Dedifferentiated amniotic fluid mesenchymal stem cell (primary cell): Measurements from ENCODE around the gene HDHD3.
"Not testable (repeated sequence)": the region's sequence is repeated elsewhere in the genome, so short reads cannot be mapped to it uniquely, and the experiment has no call there.

Experiments
- DNase-seq: peaks from one replicate; pipeline ENCODE4 v3.0.0-alpha.2; 2016; ENCODE audit errors: extremely low spot score

Gene HDHD3

DNA sequence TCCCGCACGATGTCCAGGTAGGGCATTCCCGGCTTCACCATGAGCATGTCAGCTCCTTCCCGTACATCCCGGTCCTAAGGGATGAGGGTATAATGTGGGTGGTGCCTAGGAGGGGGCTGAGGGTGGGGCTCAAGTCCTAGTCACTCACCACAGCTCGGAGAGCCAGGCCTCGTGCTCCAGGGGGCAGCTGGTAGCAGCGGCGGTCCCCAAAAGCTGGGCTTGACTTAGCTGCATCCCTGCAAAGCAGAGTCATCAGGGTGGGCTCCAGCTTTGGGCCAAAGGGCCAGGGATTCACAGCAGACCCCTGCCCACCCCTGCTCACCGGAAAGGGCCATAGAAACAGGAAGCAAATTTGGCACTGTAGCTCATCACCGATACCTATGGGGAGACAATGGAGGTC is 12.7 kb upstream of the HDHD3 start:
- DNase-seq, result no peak

DNA sequence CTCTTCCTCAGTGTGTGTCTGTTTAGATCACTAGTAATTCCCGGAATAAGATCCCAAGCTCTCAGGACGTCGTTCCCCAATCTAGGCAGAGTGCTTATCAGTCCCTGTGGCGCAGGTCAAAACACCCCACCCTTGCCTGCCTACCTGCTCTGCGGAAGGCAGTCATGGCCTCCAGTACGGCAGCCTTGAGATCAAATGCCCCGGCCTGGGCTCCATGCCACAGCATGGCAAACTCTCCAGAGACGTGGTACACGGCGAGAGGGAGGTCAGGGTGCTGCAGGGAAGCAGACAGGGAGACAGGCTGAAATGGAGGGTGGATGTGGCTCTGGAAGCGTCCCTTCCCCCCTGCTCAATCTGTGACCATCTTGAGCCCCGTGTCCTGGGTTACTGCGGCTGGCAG is 12.0 kb upstream of the HDHD3 start:
- no peak for DNase-seq

DNA sequence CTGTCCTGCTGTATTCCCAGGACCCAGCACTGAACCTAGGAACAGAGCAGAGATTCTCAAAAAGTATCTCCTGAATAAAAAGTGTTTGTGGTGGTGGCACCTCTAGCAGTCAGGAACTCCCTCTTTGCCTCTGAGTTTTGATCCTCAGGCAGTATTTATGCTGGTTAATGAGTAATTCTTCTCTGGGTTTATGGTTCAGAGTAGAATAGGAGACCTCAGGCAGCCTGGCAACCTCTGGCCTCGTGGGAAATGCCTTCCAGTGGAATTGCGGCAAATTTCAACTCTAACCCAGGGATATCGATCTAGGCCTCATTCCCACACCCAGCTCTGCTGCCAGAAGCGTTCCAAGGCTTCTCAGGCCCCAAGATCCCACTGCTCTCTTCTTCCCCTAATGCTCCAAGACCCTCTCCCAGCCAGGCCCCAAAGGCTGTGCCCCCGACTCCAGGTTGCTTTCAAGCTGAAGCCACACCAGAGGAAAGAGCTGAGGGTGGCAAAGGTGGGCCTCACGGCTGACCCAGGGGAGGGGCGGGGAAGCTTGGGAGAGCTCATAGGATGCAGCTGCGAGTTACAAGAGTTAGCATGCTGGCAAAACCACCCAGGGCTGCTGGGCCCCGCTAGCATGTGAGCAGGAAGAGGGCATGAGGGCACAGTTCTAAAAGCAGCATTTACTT is 10.9 kb upstream of the HDHD3 start:
- DNase-seq, result no peak

- no peak for DNase-seq
Measured at GRCh38 chr9:113386571-113387393, 10.0 kb upstream of the HDHD3 start.

GRCh38 chr9:113381909-113382411 is 5.2 kb upstream of the HDHD3 start:
- DNase-seq, result no peak

GRCh38 chr9:113381441-113381840 is 4.7 kb upstream of the HDHD3 start:
- DNase-seq, result not testable (repeated sequence)

DNA sequence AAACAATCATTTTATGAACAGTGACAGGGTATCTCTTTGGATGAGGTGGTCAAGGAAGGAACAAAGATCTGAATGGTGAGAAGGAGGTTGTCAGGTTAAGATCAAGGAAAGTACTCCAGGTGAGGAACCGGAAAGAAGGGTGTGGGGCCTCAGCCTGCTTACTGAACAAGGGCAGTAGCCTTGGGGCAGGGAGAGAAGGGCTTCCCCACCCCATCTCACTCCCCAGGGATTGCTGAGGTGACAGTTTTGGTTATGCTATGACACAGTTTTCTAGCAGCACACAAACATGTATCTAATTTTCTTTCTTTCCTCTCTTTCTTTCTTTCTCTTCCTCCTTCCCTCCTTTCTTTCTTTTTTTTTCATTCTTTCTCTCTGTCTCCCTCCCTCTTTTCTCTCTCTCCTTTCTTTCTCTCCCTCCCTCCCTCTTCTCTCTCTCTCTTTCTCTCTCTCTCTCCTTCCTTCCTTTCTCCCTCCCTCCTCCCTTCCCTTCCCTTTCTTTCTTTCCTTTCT is 4.1 kb upstream of the HDHD3 start:
- no peak for DNase-seq

- not testable (repeated sequence) for DNase-seq
Measured at GRCh38 chr9:113379829-113380210, 3.0 kb upstream of the HDHD3 start.

DNA sequence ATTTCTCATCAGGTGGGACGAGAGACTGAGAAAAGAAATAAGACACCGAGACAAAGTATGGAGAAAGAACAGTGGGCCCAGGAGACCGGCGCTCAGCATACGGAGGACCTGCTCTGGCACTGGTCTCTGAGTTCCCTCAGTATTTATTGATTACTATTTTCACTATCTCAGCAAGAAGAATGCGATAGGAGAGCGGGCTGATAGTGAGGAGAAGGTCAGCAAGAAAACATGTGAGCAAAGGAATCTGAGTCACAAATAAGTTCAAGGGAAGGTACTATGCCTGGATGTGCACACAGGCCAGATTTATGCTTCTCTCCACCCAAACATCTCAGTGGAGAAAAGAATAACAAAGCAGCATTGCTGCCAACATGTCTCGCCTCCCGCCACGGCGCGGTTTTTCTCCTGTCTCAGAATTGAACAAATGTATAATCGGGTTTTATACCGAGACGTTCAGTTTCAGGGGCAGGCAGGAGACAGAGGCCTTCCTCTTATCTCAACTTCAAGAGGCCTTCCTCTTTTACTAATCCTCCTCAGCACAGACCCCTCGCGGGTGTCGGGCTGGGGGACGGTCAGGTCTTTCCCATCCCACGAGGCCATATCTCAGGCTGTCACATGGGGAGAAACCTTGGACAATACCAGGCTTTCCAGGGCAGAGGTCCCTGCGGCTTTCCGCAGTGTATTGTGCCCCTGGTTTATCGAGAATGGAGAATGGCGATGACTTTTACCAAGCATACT is 2.5 kb upstream of the HDHD3 start:
- not testable (repeated sequence) for DNase-seq

GRCh38 chr9:113375057-113376023 is 1.4 kb downstream of the HDHD3 start:
- no peak for DNase-seq

- no peak for DNase-seq
Measured at GRCh38 chr9:113373676-113374392, 3.0 kb downstream of the HDHD3 start.

DNA sequence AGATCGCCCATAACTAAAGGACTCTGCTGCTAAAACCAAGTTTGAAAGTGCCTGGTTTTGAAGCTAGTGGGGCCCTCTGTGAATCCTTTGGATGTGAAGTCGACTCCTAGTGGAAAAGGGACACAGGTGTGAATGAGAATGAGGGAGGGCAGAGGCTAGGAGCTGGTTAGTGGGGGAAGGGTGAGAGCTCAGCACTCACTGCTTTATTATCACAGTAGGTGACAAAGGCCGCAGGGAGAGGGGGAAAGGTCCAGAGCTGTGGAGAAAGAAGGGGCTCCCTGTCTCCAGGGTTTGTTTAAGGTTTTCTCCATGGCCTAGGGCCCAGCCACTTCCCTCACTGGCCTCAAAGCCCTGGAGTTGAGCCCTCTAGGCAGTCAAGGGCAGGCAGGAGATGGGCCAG is 3.5 kb downstream of the HDHD3 start:
- no peak for DNase-seq

- DNase-seq, result no peak
Measured at GRCh38 chr9:113372059-113372458, 4.7 kb downstream of the HDHD3 start.

- DNase-seq, result no peak
Measured at GRCh38 chr9:113370806-113371325, 5.9 kb downstream of the HDHD3 start.

DNA sequence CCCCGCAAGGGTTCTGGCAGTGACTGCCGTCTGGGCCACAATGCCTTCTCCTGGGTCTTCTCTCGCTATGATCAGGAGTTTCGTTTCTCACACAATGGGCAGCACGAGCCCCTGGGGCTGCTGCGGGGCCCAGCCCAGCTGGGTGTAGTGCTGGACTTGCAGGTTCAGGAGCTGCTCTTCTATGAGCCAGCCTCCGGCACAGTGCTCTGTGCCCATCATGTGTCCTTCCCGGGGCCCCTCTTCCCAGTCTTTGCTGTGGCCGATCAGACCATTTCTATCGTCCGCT is 7.0 kb downstream of the HDHD3 start:
- DNase-seq, result no peak

- DNase-seq, result no peak
Measured at GRCh38 chr9:113368982-113369854, 7.6 kb downstream of the HDHD3 start.

DNA sequence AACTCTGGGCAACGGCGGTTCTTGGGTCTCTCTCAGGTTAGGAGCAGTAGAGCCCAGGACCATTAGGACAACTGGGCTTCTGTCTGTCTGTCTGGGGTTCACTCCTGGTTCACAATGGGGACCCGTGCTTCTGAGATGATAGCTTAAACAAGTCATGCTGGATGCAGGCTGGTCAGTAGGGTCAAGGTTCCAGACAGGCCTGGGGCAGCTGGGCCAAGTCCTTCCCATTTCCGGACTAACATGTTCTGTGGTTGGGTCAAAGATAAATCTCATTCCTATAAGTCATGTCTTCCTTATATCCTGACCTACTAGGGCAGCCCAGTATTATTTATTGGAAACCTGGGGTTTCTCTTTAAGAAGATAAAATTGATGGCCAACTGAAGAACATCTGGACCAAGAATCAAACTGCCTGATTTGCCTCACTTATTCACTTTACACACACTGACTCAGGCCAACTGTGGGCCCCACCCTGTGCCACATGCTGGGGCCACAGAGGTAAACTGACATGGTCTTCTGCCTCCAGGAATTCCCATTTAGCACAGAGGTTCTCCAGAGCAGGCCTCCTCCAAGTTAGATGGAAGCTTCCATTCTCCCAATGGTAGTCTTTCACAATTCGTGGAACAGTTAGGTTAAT is 8.3 kb downstream of the HDHD3 start:
- no peak for DNase-seq

DNA sequence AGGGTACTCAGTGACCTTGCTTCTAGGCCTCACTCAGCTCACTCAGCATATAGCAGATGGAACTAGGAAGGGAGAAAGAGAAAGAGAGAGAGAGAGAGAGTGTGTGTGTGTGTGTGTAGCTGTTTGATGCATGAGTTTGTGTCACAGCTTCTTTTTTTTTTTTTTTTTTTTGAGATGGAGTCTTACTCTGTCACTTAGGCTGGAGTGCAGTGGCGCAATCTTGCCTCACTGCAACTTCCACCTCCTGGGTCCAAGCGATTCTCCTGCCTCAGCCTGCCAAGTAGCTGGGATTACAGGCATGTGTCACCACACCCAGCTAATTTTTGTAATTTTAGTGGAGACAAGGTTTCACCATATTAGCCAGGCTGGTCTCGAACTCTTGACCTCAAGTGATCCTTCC is 11.1 kb downstream of the HDHD3 start:
- DNase-seq, result not testable (repeated sequence)

GRCh38 chr9:113364951-113365350 is 11.8 kb downstream of the HDHD3 start:
- no peak for DNase-seq
